DMS53 (cell line): Measurements from ENCODE around the gene TCEAL9.
"Not testable (repeated sequence)": the region's sequence is repeated elsewhere in the genome, so short reads cannot be mapped to it uniquely, and the experiment has no call there.

Source experiments
- DNase-seq: peaks from one replicate; lab custom pipeline; 2025; lab: John Stamatoyannopoulos, UW

The TCEAL9 gene

GRCh38 chrX:103373581-103373980 is 17.3 kb downstream of the TCEAL9 start:
- peak; percentile 1 for DNase-seq

GRCh38 chrX:103376118-103376978 is 20.0 kb downstream of the TCEAL9 start, which contains the start of gene BEX3:
BEX3 (plus strand) TSS chrX:103376538; CDS start chrX:103377522, 984 bp downstream.
- DNase-seq, result peak; percentile 70

GRCh38 chrX:103376979-103377324 is 20.6 kb downstream of the TCEAL9 start:
- peak; percentile 53 for DNase-seq

GRCh38 chrX:103378990-103379389 is 22.7 kb downstream of the TCEAL9 start:
- no peak for DNase-seq

GRCh38 chrX:103382877-103383276 is 26.6 kb downstream of the TCEAL9 start:
- peak; percentile 10 for DNase-seq

GRCh38 chrX:103384672-103385071 is 28.4 kb downstream of the TCEAL9 start:
- no peak for DNase-seq

- not testable (repeated sequence) for DNase-seq
Observed at GRCh38 chrX:103385283-103385830, 29.1 kb downstream of the TCEAL9 start.

GRCh38 chrX:103386332-103386731 is 30.0 kb downstream of the TCEAL9 start:
- DNase-seq, result no peak

- DNase-seq, result no peak
Observed at GRCh38 chrX:103393487-103393886, 37.2 kb downstream of the TCEAL9 start.

- no peak for DNase-seq
Observed at GRCh38 chrX:103396186-103396585, 39.9 kb downstream of the TCEAL9 start.

- no peak for DNase-seq
Observed at GRCh38 chrX:103396660-103397059, 40.4 kb downstream of the TCEAL9 start.

GRCh38 chrX:103397707-103398106 is 41.4 kb downstream of the TCEAL9 start:
- DNase-seq, result no peak

- DNase-seq, result peak; percentile 58
Observed at GRCh38 chrX:103398421-103398864, 42.1 kb downstream of the TCEAL9 start.

GRCh38 chrX:103399744-103400143 is 43.4 kb downstream of the TCEAL9 start:
- peak; percentile 17 for DNase-seq

GRCh38 chrX:103400931-103401330 is 44.6 kb downstream of the TCEAL9 start:
- DNase-seq, result no peak

GRCh38 chrX:103404231-103405008 is 48.1 kb downstream of the TCEAL9 start:
- DNase-seq, result peak; percentile 93

- DNase-seq, result peak; percentile 65
Observed at GRCh38 chrX:103405009-103405333, 48.7 kb downstream of the TCEAL9 start.

GRCh38 chrX:103406256-103406655 is 50.0 kb downstream of the TCEAL9 start:
- no peak for DNase-seq

- DNase-seq, result no peak
Observed at GRCh38 chrX:103407776-103408175, 51.5 kb downstream of the TCEAL9 start.
